Brain pericyte (primary cell): ENCODE results near the gene HIF1A.
"Not testable (repeated sequence)": the region's sequence is repeated elsewhere in the genome, so short reads cannot be mapped to it uniquely, and the experiment has no call there.

Experiments used
- DNase-seq: peaks from one replicate; pipeline ENCODE4 v3.0.0-alpha.2; 2012; ENCODE audit warnings: low read depth, low spot score

HIF1A gene

DNA sequence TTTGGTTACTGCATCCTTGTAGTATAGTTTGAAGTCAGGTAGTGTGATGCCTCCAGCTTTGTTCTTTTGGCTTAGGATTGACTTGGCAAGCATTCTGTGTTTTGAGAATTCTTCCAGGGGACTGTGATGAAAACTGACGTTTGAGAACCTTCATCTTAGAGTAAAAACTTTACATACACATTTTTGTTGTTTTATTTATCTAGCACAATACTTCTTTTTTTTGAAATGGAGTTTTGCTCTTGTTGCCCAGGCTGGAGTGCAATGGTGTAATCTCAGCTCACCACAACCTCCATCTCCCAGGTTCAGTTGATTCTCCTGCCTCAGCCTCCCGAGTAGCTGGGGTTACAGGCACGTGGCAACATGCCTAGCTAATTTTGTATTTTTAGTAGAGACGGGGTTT lies 13.4 kb downstream of the HIF1A start:
- DNase-seq: not testable (repeated sequence)

DNA sequence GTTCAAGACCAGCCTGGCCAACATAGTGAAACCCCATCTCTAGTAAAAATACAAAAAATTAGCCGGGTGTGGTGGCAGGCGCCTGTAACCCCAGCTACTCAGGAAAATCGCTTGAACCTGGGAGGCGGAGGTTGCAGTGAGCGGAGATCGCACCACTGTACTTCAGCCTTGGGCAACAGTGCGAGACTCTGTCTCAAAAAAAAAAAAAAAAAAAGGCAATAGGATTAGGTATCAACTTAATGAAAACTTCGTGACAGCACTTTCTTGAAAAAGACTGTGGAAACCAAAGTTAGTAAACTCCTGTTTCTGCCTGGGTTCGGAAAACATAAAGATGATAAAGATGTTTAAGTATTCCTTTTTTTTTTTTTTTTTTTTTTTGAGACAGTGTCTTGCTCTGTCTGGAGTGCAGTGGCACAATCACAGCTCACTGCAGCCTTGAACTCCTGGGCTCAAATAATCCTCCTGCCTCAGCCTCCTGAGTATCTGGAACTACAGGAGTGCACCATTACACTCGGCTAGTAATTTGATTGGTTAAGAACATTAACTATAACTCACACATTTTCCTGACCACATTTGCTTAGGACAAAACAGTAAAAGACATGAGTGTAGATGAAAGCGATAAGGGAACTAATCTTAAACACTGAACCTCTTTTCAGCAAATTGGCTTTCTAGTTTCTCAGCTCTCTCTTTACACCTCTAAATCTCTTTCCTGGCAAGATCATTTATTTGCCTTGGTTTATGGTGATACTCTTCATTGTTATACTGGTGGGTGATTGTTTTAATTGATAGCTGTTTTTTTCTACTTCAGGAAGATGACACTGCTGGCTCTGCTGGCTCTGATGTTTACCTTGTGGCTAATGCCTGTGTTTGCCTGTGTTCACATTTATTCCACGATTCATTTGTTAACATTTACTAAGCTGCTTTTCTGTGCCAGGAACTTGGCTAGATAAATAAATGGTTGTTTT lies 15.8 kb downstream of the HIF1A start:
- DNase-seq: no peak

DNA sequence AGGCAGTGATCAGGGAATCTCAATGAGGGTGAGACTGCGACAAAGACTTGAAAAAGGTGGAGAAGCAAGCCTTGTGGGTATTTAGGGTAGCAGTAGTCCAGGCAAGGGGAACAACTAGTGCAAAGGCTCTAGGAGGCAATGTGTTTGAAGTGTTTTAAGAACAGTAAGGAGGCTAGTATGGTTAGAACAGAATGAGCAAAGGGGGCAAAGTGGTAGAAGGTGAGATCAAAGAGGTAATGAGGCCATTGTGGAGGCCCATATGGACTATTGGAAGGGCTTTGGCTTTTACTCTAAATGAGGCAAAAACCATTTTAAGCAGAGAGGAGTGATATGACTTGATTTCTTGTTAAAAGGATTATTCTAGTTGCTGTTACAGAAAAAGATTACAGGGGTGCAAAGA lies 16.8 kb downstream of the HIF1A start:
- DNase-seq: no peak

DNA sequence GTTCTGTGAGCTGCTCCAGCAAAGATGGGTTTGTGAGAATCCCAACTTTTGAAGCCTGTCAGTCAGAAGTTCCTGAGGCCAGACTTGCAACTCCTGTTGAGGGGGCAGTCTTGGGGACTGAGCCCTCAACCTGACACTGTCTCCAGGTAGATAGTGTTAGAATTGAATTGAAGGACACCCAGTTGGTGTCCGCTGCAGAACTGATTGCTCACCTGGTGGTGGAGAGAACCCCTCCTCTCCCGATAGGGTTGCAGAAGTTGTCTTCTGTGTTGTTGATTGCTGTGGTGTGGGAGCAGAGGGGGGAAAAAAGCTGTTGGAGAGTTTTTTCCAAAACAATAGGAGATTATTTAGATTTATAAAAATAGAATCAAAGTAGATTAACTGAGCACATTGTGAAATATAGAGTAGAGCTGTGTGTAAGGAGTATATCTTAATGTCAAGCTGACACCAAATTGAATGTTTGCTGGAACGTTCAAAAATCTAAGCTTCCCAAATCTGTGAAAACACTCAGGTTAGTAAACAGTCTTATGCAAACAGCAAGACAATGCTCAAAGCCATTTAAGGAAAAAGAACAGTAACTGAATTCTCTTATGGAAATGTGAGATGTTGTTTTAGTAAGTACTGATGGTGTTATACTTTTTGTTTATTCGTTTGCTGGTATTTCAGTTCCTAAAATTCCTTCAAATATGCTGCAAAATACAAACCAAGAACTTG lies 18.6 kb downstream of the HIF1A start:
- no peak for DNase-seq

DNA sequence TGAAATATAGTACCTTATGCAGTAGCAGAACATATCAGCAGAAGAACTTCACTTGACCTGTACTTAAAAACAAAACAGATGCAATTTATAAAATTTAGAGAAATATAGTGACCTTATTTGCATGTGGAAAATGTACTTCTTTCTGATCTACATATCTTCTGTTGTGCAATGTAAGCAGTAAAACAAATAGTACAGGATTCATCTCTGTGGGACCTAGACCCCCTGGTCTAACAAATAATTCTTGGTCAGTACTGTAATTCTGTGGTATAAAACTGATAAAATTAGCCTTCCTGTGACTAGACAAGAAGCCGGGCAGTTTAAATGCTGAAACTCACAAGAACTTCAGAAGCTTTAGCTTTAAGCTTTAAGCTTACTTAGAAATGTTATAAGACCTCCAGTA lies 21.6 kb downstream of the HIF1A start:
- no peak for DNase-seq

DNA sequence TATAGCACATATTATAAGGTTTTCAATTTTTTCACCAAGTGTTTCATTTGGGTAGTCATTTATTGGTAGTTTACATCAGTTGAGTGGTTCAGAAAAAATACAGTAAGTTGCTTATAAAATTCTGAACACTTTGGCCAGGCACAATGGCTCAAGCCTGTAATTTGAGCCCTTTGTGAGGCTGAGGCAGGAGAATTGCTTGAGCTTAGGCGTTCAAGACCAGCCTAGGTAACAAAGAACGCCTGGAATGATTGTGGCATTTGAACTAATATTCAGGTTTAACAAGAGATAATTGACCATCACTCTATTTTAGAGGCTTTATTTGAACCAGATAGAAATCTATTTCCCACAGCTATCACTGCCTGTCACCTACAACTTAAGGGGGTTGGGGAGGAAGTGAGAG lies 22.7 kb downstream of the HIF1A start:
- no peak for DNase-seq

DNA sequence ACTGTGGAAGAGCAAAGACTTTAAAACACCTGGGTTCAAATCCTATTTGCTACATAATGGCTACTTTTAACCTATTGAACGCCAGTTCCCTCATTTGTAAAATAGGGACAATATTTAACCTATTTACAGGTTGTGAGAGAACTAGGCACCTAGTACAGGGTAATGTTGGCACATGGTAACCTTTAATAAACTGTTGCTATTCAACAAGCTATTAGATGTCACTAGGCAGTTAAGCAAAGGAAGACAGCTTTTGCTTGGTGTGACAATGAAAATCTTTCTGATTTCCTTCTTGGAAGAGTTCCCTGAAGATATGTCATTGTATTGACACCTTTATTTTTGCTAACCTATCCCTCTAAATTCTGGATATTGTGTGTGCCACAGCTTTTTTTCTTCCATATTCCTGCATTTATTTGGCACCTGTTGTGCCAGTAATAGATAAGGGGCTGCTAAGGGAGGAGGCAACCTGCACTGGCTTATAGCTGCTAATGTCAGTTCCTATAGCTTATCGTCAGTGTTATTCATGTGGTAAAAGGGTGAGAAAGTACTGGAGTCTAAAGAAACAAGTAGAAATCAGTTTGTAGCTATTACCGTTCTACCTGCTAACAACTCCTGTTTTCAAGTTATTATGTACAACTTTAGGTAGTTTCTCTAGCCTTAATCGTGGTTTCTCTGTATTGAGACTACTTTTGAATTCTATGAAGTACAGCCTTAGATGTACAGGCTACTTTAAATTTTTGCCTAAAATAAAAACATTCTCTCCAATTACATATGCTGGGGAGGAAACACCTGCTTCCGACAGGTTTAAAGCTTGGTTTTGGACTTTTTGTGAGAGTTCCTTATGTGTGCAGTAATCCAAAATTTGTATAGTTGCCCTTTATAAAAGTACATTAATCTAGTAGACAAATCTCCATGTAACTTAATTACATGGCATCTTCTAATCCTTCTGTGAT lies 24.3 kb downstream of the HIF1A start:
- DNase-seq: no peak

DNA sequence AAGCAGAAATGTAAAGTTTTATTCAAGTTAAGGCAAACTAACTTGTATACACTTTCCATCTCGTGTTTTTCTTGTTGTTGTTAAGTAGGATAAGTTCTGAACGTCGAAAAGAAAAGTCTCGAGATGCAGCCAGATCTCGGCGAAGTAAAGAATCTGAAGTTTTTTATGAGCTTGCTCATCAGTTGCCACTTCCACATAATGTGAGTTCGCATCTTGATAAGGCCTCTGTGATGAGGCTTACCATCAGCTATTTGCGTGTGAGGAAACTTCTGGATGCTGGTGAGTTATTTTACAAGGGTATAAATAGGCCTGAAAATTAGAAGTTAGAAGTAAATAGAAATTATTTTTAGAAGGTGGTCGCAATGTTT lies 25.0 kb downstream of the HIF1A start:
- no peak for DNase-seq

DNA sequence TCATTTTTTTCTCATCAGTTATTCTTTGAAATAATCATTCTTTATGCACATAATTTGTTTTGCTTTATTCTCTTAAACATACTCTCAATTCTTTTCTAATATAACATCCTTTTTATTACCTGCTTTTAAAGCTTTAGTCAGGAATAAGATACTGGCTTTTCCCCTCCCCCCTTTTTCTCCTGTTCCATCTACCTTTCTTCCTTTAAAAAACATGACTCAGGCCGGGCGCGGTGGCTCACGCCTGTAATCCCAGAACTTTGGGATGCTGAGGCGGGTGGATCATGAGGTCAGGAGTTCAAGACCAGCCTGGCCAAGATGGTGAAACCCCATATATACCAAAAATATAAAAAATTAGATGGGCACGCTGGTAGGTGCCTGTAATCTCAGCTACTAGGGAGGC lies 25.4 kb downstream of the HIF1A start:
- no peak for DNase-seq

DNA sequence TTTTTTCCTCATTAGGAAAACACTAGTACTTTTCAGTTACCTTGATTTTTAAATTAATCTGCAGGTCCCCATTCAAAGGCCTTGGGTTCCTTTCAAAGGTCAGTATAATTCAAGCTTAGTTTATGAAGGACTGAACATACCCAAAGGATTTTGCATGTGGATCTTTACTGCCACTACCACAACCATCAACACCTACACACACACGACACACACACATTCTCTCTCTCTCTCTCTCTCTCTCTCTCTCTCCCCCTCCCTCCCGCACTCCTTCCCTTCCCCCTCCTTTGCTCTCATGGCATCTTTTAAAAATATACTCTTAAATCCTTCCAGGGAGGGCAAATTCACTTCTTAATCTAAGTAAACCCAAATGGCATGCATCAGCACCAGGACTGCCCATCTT lies 28.8 kb downstream of the HIF1A start:
- DNase-seq: no peak

DNA sequence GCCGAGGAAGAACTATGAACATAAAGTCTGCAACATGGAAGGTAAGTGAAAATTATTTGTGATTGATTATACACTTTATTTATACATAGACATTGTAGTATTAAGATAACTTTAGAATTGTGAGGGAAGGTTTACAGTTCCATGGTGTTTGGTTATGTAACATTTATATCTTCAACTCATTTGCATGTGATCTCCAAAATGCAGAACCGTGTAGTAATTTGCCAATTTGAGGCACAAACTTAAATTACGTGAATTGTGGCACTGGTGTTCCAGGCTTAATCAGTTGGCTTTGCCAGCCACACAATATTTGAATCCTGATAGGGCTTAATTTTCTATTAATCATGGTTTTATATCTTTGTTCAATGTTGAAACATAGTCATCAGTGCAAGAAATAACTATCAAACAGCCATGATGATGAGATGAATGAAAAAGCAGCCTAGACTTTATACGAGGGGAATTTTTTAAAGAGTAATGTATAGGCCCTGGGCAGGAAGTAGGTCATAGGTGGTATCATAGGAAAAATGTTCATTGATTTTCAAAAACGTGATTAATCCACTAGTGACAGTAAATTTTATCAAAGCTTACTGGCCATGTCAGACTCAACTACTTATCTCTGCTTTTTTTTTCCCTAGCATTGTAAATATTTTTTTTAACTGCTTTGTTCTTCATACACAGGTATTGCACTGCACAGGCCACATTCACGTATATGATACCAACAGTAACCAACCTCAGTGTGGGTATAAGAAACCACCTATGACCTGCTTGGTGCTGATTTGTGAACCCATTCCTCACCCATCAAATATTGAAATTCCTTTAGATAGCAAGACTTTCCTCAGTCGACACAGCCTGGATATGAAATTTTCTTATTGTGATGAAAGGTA lies 31.7 kb downstream of the HIF1A start:
- DNase-seq: no peak

DNA sequence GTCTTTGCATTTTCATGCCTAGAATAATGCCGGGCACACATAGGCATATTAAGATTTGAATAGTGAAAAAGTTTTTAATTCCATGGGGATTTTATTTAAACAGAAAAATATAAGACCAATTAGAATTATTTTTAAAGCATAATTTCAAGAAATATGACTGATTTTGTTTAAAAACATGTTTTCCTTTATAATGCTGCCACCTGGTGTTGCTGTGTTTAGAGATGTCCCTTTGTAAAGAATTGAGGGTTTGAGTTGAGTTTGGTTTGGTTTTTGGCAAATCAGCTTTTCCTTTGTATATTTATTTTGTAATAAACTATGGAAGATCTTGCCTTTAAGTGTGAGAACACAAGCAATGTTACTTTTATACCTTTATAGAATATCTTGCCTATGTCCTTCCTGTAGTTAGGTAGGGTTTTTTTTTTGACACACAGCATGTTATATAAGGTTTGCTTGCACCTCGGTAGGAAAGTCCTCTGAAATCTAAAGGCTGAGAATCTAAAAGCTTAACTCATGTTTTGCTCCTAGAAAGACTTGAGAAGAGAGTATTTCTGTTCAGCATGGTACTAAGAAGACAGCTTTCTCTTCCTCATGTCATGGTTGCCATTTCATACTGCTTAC lies 35.6 kb downstream of the HIF1A start:
- no peak for DNase-seq

DNA sequence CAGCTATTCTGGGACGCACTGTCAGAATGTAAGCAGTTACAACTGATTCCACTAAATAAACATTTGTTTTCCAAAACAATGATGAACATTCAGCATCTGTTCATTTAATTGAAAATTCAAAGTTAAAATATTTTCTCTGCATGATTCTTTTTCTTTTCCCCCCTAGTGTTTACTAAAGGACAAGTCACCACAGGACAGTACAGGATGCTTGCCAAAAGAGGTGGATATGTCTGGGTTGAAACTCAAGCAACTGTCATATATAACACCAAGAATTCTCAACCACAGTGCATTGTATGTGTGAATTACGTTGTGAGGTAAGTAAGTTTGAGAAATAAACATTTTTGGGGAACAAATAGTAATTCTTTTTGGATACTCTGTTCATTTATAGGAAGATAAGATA lies 38.7 kb downstream of the HIF1A start:
- DNase-seq: no peak

DNA sequence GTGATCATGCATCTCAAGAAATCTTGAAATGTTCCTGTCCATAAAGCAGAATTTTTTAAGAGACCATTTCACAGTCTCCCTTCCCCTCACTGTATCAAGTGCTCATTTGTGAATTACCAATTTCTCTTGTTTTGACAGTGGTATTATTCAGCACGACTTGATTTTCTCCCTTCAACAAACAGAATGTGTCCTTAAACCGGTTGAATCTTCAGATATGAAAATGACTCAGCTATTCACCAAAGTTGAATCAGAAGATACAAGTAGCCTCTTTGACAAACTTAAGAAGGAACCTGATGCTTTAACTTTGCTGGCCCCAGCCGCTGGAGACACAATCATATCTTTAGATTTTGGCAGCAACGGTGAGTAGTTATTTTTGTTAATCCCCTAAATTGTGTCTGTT lies 41.4 kb downstream of the HIF1A start:
- DNase-seq: no peak

DNA sequence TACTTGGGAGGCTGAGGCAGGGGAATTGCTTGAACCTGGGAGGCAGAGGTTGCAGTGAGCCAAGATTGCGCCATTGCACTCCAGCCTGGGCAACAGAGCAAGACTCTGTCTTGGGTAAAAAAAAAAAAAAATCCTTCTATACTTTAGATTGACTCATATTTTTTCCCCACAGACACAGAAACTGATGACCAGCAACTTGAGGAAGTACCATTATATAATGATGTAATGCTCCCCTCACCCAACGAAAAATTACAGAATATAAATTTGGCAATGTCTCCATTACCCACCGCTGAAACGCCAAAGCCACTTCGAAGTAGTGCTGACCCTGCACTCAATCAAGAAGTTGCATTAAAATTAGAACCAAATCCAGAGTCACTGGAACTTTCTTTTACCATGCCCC lies 42.6 kb downstream of the HIF1A start:
- DNase-seq: no peak

DNA sequence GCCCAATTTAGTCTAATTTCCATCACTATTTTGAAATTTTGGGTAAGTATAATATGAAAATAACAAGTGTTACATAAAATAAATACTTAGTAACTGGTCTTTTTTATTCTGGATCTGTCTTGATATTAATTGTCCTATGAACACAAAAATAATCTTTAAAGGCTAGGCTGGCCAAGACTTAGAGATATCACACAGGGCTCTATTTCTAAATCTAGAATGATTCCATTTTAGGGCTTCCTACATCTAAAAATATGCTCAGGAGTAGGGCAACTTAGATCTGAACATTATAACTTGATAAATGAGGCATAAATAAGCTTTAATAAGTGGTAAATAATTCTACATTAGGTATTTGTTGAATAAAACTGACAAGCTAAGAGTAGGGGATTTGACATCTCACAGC lies 43.8 kb downstream of the HIF1A start:
- DNase-seq: no peak

DNA sequence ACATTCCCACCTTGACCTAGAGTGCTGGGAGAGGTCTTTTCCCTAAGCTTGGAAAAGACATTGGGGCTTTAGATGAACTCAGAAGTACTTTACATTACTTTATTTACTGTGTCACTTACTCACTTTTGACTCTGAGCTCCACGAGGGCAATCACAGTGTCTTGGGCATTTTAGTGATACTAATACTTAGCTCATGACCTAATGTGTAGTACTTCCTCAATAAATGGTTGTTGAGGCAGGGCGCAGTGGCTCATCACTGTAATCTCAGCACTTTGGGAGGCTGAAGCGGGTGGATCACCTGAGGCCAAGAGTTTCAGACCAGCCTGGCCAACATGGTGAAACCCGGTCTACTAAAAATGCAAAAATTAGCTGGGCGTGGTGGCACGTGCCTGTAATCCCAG lies 47.1 kb downstream of the HIF1A start:
- DNase-seq: no peak

DNA sequence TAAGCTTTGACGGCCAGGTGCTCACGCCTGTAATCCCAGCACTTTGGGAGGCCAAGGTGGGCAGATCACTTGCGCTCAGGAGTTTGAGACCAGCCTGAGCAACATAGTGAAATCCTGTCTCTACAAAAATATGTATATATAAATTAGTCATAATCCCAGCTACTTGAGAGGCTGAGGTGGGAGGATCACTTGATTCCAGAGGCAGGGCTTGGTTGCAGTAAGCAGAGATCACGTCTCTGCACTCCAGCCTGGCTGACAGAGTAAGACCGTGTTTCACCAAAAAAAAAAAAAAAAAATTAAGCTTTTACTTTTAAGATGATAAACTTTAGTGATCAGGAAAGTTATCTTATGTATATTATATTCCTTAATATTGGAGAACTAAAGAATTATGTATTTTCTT lies 48.9 kb downstream of the HIF1A start:
- no peak for DNase-seq

DNA sequence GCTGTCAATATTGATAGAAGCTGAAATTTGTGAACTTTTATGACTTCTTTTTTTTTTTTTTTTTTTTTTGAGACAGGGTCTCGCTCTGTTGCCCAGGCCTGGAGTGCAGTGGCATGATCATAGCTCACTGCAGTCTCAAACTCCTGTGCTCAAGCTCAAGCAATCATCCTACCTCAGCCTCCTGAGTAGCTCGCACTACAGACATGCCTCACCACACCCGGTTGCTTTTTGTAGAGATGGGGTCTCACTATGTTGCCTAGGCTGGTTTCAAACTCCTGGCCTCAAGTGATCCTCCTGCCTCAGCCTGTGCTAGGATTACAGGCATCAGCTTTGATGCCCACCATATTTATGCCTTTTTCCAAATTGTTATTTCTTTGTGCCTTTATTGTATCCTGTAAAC lies 51.0 kb downstream of the HIF1A start:
- DNase-seq: not testable (repeated sequence)

DNA sequence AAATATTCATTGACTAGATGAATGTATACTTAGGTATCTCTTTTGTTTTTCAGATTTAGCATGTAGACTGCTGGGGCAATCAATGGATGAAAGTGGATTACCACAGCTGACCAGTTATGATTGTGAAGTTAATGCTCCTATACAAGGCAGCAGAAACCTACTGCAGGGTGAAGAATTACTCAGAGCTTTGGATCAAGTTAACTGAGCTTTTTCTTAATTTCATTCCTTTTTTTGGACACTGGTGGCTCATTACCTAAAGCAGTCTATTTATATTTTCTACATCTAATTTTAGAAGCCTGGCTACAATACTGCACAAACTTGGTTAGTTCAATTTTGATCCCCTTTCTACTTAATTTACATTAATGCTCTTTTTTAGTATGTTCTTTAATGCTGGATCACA lies 51.6 kb downstream of the HIF1A start:
- no peak for DNase-seq

DNA sequence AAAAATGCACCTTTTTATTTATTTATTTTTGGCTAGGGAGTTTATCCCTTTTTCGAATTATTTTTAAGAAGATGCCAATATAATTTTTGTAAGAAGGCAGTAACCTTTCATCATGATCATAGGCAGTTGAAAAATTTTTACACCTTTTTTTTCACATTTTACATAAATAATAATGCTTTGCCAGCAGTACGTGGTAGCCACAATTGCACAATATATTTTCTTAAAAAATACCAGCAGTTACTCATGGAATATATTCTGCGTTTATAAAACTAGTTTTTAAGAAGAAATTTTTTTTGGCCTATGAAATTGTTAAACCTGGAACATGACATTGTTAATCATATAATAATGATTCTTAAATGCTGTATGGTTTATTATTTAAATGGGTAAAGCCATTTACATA lies 52.0 kb downstream of the HIF1A start:
- DNase-seq: no peak
